Measurements from ENCODE around the gene KLHL3. TPM values are rescaled to one million over a fixed set of nuclear protein-coding genes. Genes with fewer than 3 reads are reported as not detected.
A peak's percentile ranks its signal among the peaks of the same experiment; 100 is the strongest.

The KLHL3 gene
- total RNA-seq, 1 donor from 2014 or later: 8.9 TPM

- TF ChIP-seq CTCF (IDR thresholded peaks at IDR 0.05; ENCODE audit: insufficient read depth, low read depth, low read length) (no peak), EZH2 (IDR thresholded peaks at IDR 0.05; ENCODE audit: insufficient read depth, low read length) (no peak)
- H3K4me2 ChIP-seq (ENCODE audit: low read length): no peak overlapping the region
- no peak overlapping the region for H3K27ac Mint-ChIP-seq (ENCODE audit: unreplicated experiment)
- H3K36me3 ChIP-seq (ENCODE audit: insufficient read depth, low read length): no peaks in the 10 kb centered on the region
- H3K4me3 ChIP-seq (ENCODE audit: insufficient read depth, low read depth, low read length): no peak overlapping the region
- H3K79me2 ChIP-seq (ENCODE audit: insufficient read depth, low read length): no peaks in the 10 kb centered on the region
- no peak overlapping the region for H3K4me3 Mint-ChIP-seq (ENCODE audit: unreplicated experiment)
- no peaks in the 10 kb centered on the region for H3K27me3 ChIP-seq (ENCODE audit: insufficient read depth, low read length)
- no peaks in the 10 kb centered on the region for H3K9me3 ChIP-seq (ENCODE audit: insufficient read depth, low read depth, low read length)
- H3K9me3 Mint-ChIP-seq (ENCODE audit: unreplicated experiment): no peaks in the 10 kb centered on the region
- no peak overlapping the region for H3K27ac ChIP-seq (ENCODE audit: low read depth, low read length)
- H3K27me3 Mint-ChIP-seq (ENCODE audit: low read depth, unreplicated experiment): no peaks in the 10 kb centered on the region
- H2AFZ ChIP-seq (ENCODE audit: low read depth, low read length): no peak overlapping the region
- H4K20me1 ChIP-seq (ENCODE audit: insufficient read depth, low read length): no peaks in the 10 kb centered on the region
- no peak overlapping the region for H3K9ac ChIP-seq (ENCODE audit: low read length)
- peaks cover 15% of the 10 kb centered on the region for H3K36me3 Mint-ChIP-seq (ENCODE audit: low read depth, unreplicated experiment)
- FAIRE-seq (no peak), DNase-seq (ENCODE audit: low read depth) (no peak)
- H3K4me1 Mint-ChIP-seq (ENCODE audit: low read depth, unreplicated experiment): peaks cover 3% of the 10 kb centered on the region
- H3K4me1 ChIP-seq (ENCODE audit: insufficient read depth, low read length): no peaks in the 10 kb centered on the region
Observed at GRCh38 chr5:137651022-137651421, 84.9 kb downstream of the KLHL3 start.

GRCh38 chr5:137649228-137649935 lies 86.5 kb downstream of the KLHL3 start:
- Histone ChIP-seq H3K9ac (ENCODE audit: low read length) (no peak overlapping the region), H3K4me2 (ENCODE audit: low read length) (no peak overlapping the region), H3K36me3 (ENCODE audit: insufficient read depth, low read length) (no peaks in the 10 kb centered on the region), H4K20me1 (ENCODE audit: insufficient read depth, low read length) (no peaks in the 10 kb centered on the region), H3K79me2 (ENCODE audit: insufficient read depth, low read length) (no peaks in the 10 kb centered on the region), H3K27me3 (ENCODE audit: insufficient read depth, low read length) (no peaks in the 10 kb centered on the region), H3K27ac (ENCODE audit: low read depth, low read length) (no peak overlapping the region), H2AFZ (ENCODE audit: low read depth, low read length) (no peak overlapping the region), H3K4me3 (ENCODE audit: insufficient read depth, low read depth, low read length) (no peak overlapping the region), H3K9me3 (ENCODE audit: insufficient read depth, low read depth, low read length) (no peaks in the 10 kb centered on the region), H3K4me1 (ENCODE audit: insufficient read depth, low read length) (no peaks in the 10 kb centered on the region)
- FAIRE-seq (no peak), DNase-seq (ENCODE audit: low read depth) (peak; percentile 44)
- H3K27me3 Mint-ChIP-seq (ENCODE audit: low read depth, unreplicated experiment): no peaks in the 10 kb centered on the region
- TF ChIP-seq CTCF (IDR thresholded peaks at IDR 0.05; ENCODE audit: insufficient read depth, low read depth, low read length) (no peak), EZH2 (IDR thresholded peaks at IDR 0.05; ENCODE audit: insufficient read depth, low read length) (no peak)
- H3K9me3 Mint-ChIP-seq (ENCODE audit: unreplicated experiment): peaks cover 5% of the 10 kb centered on the region
- no peak overlapping the region for H3K4me3 Mint-ChIP-seq (ENCODE audit: unreplicated experiment)
- H3K27ac Mint-ChIP-seq (ENCODE audit: unreplicated experiment): no peak overlapping the region
- H3K4me1 Mint-ChIP-seq (ENCODE audit: low read depth, unreplicated experiment): peaks cover 3% of the 10 kb centered on the region
- peaks cover 26% of the 10 kb centered on the region for H3K36me3 Mint-ChIP-seq (ENCODE audit: low read depth, unreplicated experiment)

GRCh38 chr5:137648361-137648760 lies 87.5 kb downstream of the KLHL3 start:
- H3K4me3 Mint-ChIP-seq (ENCODE audit: unreplicated experiment): no peak overlapping the region
- Histone ChIP-seq H3K27ac (ENCODE audit: low read depth, low read length) (no peak overlapping the region), H3K4me3 (ENCODE audit: insufficient read depth, low read depth, low read length) (no peak overlapping the region), H4K20me1 (ENCODE audit: insufficient read depth, low read length) (no peaks in the 10 kb centered on the region), H3K27me3 (ENCODE audit: insufficient read depth, low read length) (no peaks in the 10 kb centered on the region), H3K9me3 (ENCODE audit: insufficient read depth, low read depth, low read length) (no peaks in the 10 kb centered on the region), H3K79me2 (ENCODE audit: insufficient read depth, low read length) (no peaks in the 10 kb centered on the region), H3K36me3 (ENCODE audit: insufficient read depth, low read length) (no peaks in the 10 kb centered on the region), H2AFZ (ENCODE audit: low read depth, low read length) (no peak overlapping the region), H3K9ac (ENCODE audit: low read length) (no peak overlapping the region), H3K4me1 (ENCODE audit: insufficient read depth, low read length) (no peaks in the 10 kb centered on the region), H3K4me2 (ENCODE audit: low read length) (no peak overlapping the region)
- FAIRE-seq (no peak), DNase-seq (ENCODE audit: low read depth) (no peak)
- H3K4me1 Mint-ChIP-seq (ENCODE audit: low read depth, unreplicated experiment): peaks cover 3% of the 10 kb centered on the region
- peaks cover 5% of the 10 kb centered on the region for H3K9me3 Mint-ChIP-seq (ENCODE audit: unreplicated experiment)
- no peak overlapping the region for H3K27ac Mint-ChIP-seq (ENCODE audit: unreplicated experiment)
- peaks cover 26% of the 10 kb centered on the region for H3K36me3 Mint-ChIP-seq (ENCODE audit: low read depth, unreplicated experiment)
- no peak for TF ChIP-seq CTCF (IDR thresholded peaks at IDR 0.05; ENCODE audit: insufficient read depth, low read depth, low read length)
- TF ChIP-seq EZH2 (IDR thresholded peaks at IDR 0.05; ENCODE audit: insufficient read depth, low read length): no peak
- no peaks in the 10 kb centered on the region for H3K27me3 Mint-ChIP-seq (ENCODE audit: low read depth, unreplicated experiment)

Data from astrocyte (in vitro differentiated cells and primary cell).